HG03135 (cell line): ENCODE results near the gene ST6GALNAC3.
"Not testable (repeated sequence)": the region's sequence is repeated elsewhere in the genome, so short reads cannot be mapped to it uniquely, and the experiment has no call there.

Experiments
- ATAC-seq: cut with Tn5 transposase; IDR thresholded peaks from one replicate; pipeline ENCODE4 v1.9.1; 2021; ENCODE audit warnings: mild to moderate bottlenecking, moderate library complexity; ENCODE audit not compliant: unreplicated experiment

The ST6GALNAC3 gene

DNA sequence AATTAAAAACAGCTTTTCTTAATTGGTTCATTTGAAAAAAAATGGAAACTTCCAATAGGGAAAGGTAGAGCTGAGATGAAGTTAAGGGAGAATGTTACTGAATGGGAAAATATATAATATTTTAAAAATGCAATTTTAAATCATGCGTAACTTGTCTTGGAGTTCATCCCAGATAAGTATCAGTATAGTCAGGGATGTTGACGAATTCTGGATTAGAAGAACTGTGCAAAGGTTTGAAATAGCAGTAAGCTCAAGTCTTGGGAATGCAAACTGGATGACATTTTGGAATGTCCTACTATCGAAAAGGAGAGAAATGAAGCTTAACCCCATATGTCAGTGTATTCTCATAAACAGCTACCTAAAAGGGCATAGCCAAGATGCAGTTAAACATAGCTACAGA, 4.0 kb upstream of the ST6GALNAC3 start:
- no peak for ATAC-seq

DNA sequence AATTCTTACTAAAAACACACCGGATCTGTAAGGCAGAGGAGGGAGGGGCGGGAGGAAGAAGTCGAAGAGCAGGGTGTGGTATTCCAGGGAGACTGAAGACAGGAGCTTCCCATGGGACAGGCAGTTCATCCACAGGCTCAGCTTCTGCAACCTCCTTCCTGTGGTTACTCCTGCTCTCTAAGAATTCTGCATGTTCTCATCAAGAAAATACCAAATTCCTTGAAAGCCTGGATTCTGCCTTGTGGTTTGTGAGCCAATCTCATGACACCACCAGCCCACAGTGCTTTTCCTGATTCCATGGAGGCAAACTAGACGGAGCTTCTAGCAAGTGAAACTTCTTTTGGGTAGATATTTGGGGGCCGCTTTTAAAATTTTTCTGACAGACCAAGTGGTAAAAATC, 1.1 kb upstream of the ST6GALNAC3 start:
- ATAC-seq: no peak

DNA sequence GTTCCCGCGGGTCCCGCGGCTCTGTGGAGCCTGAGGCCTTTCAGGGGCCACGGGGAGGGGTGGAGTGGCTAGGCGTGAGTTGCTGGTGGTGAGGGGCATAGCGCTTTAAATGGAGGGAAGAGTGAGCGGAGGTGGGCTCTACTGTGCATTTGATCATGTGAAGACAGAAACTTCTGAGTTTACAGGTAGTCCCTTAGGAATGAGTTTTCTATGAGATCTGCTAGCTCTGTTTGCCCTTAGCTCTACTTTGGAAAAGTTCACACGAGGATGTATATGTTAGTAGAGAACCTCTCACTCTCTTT, 593 bp downstream of the ST6GALNAC3 start:
- ATAC-seq: peak; percentile 4

- ATAC-seq: peak; percentile 43
These were observed 1.3 kb downstream of the ST6GALNAC3 start for GRCh38 chr1:76075877-76076276.

- ATAC-seq: no peak
These were observed 5.1 kb downstream of the ST6GALNAC3 start for GRCh38 chr1:76079475-76080227.

DNA sequence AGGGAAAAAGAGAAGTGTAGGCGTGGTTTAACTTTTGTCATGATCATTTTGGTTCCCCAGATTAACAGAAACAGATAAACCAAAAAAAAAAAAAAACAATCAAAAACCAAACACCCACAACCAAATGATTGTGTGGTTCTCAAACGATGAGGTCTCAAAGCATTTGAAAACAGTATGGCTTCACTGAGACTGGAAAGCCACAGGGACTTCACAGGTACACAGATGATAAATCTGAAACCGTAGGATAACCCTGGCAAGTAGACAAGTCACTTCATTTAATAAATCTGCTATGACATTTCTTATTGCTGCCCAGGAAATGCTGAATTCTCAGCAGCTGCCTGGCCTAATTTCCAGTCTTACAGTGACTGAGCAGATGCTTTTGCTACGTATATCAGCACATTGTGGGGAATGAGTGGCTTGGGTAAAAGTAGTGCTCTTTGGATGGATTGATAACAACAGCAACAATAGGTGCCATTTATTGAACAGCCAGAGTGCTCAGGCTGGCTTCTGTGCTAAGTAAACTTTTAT, 6.1 kb downstream of the ST6GALNAC3 start:
- ATAC-seq: no peak

DNA sequence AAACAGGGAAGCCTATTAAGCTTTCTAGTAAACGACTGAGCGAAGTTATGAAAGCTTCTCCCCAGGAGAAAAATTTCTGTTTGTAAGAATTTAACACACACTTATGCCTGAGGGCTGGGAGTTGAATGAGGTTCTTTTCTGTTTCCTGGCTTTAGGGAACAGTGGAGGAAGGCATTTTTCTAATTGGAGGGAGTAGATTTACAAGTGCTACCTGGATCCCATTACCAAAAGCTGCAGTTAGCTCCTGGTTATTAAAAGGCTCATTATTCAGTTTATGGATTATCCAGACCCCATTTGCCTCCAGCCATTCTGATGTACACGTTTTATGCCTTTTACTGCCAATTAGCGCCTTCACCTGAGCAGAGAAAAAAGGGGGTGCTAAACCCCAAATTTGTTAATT, 7.5 kb downstream of the ST6GALNAC3 start:
- ATAC-seq: no peak

- no peak for ATAC-seq
These were observed 8.6 kb downstream of the ST6GALNAC3 start for GRCh38 chr1:76083189-76083588.

DNA sequence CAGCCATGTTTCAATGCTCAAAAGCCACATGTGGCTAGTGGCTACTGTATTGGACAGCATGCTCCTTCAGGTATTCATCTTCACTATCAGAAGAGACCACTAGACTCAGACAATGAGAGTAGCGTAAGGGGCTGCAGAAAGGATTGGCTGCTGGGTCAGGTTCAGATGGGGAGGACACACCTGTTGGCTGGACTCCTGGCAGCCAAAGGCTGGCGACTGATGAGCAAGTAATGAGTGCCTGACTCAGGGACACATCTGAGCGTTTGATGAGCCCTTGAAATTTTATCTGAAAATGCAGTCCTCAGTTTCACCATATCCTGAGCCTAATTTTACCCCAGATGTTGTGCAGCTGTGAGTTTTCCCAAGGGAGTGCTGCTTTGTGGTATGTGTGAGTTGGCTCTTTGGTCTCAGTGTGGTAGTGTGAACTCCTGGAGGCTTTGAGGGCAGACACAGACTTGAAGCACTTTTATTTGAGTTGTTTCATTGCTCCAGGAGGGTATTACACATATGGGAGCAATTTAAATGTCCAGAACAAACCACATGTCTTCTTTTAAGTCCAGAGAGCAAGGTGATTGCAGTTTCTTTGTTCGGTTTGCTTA, 9.6 kb downstream of the ST6GALNAC3 start:
- no peak for ATAC-seq

DNA sequence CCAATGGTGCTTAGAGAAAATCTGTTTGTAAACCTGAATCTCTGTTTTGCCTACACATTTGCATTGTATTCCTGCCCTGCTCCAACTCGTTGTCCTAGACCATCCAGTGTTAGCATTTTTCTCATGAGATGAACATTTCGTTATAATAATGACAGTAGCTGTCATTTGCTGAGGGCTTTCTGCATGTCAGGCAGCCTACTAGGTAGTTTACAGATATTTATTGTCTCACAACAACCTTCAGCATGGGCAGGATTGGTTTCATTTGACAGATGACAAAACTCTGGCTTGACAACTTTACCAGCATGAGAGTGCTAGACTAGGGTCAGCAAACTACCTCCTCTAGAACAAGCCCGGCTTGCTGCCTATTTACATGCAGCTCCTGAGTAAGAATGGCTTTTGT, 10.1 kb downstream of the ST6GALNAC3 start:
- ATAC-seq: no peak

DNA sequence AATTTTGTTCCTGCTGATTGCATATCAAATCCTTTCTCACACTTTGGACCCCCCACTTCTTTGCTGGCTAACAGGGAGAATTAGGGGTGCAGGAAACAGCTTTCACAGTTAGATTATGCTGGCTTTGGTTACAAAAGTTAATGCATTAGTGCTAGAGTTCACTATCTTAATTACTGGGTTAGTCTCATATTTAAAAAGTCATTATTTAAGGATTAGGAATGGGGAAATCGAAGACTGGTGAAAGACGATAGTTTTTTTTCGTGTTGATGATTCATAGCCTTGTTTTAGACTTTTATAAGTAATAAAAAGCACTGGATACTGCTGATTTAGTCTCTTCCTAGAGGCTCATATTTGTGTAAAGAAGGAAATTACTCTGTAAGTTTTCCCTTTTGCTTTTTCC, 11.6 kb downstream of the ST6GALNAC3 start:
- no peak for ATAC-seq

DNA sequence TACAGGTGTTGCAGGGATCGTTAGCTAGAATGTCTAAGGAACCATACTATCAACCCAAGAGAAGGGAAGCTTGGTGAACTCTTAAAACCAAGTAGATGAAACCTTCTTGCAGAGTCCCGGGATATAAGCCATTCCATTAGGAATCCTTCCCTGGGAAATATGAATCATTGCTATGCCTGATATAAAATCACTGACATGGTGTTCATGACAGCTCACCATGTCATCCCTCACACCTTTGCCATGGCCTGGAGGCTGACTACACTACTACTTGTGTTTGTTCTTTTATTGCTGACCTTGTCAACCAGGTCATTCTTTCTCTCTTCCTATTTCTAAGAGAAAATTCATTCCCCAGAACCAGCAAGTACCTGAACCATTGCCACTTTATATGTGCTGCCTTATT, 12.1 kb downstream of the ST6GALNAC3 start:
- no peak for ATAC-seq

DNA sequence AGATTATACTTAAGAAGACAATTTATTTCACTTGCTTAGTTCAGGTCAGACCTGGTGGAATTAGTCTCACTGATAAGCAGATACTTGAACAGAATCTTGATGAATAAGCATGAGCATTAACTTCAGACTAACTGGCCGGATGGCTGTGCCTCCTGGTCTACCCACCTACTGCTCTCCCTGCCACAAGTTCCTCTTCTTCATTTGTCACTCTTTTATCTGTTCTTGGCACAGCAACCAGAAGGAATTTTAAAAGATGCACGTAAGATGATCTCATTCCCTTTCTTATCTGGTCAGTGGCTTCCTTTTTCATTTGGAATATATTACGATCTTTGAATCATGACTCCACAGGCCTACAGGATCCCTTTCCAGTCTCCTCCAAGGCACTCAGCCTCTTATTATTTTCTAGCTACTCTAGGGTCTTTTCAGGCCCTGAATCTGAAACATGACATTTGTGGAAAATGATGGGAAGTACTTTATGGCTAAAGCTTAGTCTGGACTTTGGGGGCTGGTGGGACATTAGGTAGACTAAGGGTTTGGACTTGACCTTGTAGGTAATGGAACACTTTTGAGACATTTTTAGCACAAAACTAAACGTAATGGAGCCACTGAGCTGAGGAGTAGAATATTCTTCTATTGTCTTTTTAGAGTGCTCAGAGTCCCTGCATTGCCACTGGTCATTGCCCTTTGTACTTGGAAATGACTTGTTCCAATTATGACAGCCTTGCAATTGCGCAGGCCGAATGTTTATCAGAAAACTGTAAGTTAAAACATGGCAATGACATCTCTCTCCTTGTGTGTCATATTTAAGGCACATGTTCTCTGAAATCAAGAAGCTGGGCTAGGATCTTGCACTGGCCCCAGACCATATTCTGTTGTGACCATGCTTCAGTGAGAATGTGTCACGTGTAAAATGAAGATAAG, 16.0 kb downstream of the ST6GALNAC3 start:
- no peak for ATAC-seq

DNA sequence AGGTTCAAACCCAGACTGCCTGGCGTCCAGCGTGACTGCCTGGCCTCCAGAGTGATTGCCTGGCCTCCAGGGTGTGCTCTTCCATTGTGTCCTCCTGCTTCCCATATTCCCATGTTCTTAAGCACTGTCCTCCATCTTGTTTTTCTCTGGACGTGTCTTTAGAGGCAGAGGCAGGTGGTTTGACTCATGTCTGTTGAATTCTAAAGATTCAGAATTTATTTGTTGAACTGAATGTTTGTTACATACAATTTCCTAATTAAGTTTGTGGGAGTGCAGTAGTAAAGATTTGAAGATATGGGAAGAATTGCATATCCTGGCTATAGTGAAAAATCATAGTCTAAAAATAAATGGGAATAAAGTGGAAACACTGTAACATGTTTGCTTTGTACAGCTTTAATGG, 18.3 kb downstream of the ST6GALNAC3 start:
- ATAC-seq: no peak

DNA sequence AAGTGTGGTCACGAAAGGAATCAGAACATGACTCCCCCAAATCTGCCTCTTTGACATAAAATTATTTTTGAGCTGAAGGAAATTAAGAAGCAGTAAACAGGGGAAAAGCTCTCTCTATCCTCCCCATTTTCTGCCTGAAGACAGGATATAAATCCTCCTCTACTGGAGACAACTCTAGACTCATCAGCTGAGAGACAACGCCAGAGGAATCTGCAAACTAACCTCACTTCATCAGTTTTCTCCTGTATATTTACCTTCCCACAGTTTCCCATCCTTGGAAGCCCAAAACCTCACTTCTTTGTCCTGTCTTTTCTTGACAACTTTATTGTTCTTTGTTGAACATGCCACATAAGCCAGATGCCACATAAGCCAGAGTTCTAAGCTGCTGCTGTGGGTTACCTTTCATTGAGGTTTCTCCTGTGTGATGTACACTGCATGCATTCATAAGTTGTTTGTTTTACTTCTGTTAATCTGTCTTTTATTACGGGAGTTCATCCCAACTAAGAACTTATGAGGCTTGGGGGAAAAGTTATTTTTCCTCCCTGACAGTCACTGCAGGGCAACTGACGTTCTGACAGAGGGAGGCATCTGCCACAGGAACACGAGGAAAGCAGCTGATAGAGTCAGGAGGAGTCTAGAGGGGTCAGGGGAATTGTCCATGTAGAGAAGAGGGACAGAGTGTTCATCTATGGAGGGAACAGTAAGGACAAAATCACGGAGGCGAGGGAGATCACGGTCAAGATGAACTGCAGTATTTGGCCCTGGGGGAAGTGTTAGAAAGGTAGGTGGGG, 19.2 kb downstream of the ST6GALNAC3 start:
- no peak for ATAC-seq

DNA sequence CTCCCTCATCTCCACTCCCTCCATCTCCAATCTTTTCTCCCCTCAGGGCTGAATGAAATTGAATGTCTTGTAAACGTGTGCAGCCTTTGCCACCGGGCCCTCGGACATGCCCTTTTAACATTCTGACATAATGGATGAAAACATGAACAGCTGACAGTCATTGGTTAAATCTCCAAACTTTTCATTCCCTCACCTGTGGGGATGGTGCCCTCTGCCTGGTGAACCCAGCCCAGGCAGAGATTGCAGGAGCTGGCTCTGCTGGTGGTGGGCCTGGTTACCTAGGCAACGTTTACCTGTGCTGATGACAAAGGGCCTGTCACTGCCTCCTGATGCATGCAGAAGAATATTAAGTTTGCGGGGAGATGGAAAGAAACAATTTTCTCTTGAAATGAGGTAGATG, 21.3 kb downstream of the ST6GALNAC3 start:
- no peak for ATAC-seq

GRCh38 chr1:76097064-76097463, 22.5 kb downstream of the ST6GALNAC3 start:
- not testable (repeated sequence) for ATAC-seq

DNA sequence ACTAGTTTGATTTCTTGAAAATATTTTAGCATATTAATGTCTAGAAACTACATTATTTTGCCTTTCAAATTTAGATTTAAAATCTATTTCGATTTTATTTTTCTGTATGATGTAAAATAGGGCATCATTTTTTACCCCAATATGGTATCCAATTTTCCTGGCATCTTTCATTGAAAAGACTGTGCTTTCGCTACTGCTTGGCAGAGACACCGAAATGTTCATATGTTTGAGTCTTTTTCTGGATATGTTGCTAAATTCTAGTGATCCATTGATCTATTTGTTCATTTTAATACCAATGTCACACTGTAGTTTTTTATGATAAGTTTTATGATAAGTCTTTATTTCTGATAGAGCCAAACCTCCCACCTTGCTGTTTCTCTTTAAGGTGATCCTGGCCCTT, 24.3 kb downstream of the ST6GALNAC3 start:
- ATAC-seq: no peak

GRCh38 chr1:76101548-76101947, 27.0 kb downstream of the ST6GALNAC3 start:
- ATAC-seq: no peak

- no peak for ATAC-seq
These were observed 27.5 kb downstream of the ST6GALNAC3 start for GRCh38 chr1:76102046-76102445.

DNA sequence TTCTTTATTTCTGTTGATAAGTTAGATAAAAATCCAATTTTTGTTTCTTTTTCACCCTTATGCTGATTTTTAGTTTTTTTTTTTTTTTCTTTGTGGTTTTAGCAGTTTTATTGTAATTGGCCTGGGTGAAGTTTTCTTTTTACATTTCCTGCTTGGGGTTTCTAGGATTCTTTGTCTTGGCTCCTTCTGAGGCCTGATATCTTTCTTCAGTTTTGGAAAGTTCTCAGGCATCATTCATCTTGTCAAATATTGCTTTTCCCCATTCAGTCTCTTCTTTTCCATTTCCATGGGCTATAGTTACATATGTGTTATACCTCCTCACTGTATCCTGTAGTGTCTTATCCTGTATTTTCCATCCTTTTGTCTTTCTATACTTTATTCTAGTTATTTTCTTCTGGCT, 28.5 kb downstream of the ST6GALNAC3 start:
- ATAC-seq: no peak
